GM12892 (cell line): ENCODE results near the gene KIF5C.

ENCODE experiments used
- DNase-seq: peaks from one replicate; pipeline ENCODE4 v3.0.0; 2011; ENCODE audit not compliant: insufficient read length
- FAIRE-seq: peaks from 2 replicates; lab custom pipeline; 2011; peaks lifted over from hg19 to GRCh38; lab: Jason Lieb, UNC
- POLR2A ChIP-seq: IDR thresholded peaks from 2 replicates; pipeline ENCODE4 v1.6.1; 2011; ENCODE audit warnings: low read depth, low read length, control low read depth
- POLR2AphosphoS5 ChIP-seq: IDR thresholded peaks from 2 replicates; pipeline ENCODE4 v1.6.1; 2011; ENCODE audit warnings: low read depth, low read length, control low read depth
- TAF1 ChIP-seq: IDR thresholded peaks from 2 replicates; pipeline ENCODE4 v1.6.1; 2011; ENCODE audit warnings: low read depth, mild to moderate bottlenecking, control low read depth, low read length, borderline replicate concordance

KIF5C gene

GRCh38 chr2:148917431-148917830 is 42.4 kb downstream of the KIF5C start:
- TF ChIP-seq TAF1 (no peak), POLR2A (no peak), POLR2AphosphoS5 (no peak)
- FAIRE-seq (no peak), DNase-seq (no peak)

DNA sequence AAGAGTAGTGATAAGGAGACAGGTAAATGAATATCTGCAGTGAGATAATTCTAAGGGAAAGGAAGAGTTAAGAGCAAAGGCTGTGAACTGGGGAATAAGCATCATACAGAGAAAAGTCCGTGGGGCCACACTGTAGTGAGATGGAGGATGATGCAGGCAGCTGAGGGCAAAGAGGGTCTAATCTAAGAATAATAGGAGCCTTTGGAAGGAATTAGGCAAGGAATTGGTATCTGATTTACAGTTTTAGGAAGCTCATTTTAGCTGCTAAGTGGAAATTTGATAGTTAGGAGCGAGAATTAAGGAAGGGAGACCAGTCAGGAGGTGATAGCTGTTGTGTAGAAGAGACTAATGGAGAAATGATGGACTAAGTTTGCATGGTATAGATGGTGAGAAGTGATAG is 43.5 kb downstream of the KIF5C start:
- TF ChIP-seq TAF1, result no peak
- FAIRE-seq (no peak), DNase-seq (no peak)

DNA sequence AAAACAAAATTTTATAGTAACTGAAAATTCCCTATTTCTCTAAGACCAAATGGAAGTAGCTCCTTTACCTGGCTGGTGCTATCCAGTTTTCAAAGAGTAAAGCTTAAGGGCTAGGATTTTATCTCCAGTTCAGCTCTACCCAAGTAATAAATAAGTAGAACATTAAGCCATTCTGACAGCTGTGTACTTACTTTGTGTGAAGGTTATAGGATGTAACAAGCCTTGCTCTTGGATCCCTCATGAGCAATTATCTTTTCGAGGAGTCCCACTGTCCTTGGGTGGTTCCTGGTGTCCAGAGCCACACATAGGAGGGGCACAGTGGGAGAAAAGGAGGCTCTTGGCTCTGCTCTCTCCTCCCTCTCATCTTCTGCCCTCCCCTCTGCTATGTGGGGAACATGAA is 45.5 kb downstream of the KIF5C start:
- TF ChIP-seq POLR2AphosphoS5, result no peak
- no peak for TF ChIP-seq POLR2A
- DNase-seq, result no peak
- FAIRE-seq, result no peak

GRCh38 chr2:148922062-148922461 is 47.0 kb downstream of the KIF5C start:
- no peak for FAIRE-seq
- TF ChIP-seq TAF1 (no peak), POLR2AphosphoS5 (no peak), POLR2A (no peak)
- no peak for DNase-seq

DNA sequence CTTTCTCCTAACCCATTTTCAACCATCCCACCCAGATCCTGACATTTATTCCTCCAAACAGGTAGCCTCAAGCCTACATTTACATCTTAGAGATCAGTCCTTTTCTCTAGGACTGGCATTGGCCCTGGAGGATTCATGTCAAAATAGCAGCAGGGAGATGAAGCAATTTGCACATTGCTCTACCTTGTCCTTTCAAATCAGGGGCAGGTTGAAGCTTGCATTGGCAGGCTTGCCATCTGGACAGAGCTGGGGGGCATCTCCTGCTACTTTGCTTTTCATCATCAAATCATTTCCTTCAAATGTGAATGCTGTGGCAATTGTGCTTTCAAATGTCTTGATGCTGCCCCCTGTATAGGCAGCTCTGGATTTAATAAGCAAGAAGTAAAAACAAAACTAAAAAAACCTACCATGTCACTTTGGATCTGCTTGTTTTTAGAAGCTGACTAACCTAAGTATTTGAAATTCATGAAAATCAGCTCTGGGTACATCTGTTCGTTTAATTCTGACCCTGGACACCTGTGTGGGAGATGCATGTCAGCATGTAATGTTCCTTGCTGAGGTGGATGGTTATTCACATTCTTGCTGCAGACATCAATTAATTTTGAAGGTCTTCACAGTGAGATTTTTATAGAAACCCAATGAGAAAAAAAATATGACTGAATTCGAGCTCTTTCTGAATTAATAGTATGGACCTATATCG is 47.9 kb downstream of the KIF5C start:
- DNase-seq, result no peak
- FAIRE-seq, result no peak
- TF ChIP-seq POLR2A, result no peak
- TF ChIP-seq TAF1, result no peak
- no peak for TF ChIP-seq POLR2AphosphoS5

DNA sequence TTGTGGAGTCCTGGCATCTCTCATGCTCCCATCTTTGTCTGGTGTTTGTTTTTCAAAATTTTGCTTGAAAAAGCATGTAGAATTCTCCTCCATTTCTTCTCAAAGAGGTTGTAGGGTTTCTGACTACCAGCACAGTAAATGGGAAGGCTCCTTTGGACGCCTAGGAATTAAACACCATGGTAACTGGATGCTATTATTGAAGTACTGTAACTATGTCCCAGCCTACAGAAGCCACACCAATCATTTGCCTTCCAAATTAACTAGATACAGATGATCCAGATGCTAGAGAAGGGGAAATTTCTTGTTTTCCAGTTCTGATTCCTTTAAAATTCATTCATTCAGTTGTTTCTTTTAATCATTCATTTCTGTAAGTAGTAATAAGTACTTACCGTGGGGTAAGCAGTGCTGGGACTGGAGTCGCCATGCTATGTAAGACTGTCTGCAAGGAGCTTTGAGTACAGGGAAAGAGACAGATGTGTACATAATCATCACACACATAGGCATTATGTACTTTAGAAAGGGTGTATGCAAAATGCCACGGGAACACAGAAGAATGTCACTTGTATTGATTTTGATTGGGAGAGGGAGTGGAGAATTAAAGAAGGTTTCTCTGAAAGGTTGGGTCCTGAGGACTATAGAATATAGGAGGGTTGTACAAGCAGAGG is 49.6 kb downstream of the KIF5C start:
- DNase-seq (no peak), FAIRE-seq (no peak)
- no peak for TF ChIP-seq POLR2A
- TF ChIP-seq TAF1, result no peak
- TF ChIP-seq POLR2AphosphoS5, result no peak

GRCh38 chr2:148926291-148926961 is 51.4 kb downstream of the KIF5C start:
- peak; percentile 50 for DNase-seq
- TF ChIP-seq POLR2A (no peak), POLR2AphosphoS5 (no peak), TAF1 (no peak)
- peak; percentile 77 for FAIRE-seq

DNA sequence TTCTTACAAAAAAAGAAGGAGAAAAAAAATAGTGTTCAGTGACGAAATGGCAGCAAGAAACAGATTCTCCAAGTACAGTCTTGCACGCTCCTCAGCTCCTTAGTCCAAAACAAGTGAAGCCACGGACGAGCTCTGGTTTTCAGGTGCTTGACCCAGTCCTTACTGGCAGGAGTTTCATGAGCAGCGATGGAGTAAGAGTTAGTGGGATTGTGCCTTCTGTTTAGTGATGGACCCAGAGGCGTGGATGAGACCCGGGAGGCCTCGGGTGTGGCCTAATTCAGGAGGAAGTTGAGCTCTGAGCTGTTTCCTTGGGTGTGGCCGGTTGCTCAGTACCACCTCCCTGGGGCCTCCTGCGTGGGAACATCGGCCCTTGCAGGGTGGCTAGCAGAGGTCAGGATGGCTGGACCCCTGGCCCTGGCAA is 52.0 kb downstream of the KIF5C start:
- FAIRE-seq, result peak; percentile 62
- no peak for TF ChIP-seq TAF1
- no peak for TF ChIP-seq POLR2A
- TF ChIP-seq POLR2AphosphoS5, result no peak
- DNase-seq, result peak; percentile 13

GRCh38 chr2:148928395-148928794 is 53.4 kb downstream of the KIF5C start:
- FAIRE-seq (no peak), DNase-seq (no peak)
- TF ChIP-seq POLR2AphosphoS5 (no peak), POLR2A (no peak), TAF1 (no peak)

DNA sequence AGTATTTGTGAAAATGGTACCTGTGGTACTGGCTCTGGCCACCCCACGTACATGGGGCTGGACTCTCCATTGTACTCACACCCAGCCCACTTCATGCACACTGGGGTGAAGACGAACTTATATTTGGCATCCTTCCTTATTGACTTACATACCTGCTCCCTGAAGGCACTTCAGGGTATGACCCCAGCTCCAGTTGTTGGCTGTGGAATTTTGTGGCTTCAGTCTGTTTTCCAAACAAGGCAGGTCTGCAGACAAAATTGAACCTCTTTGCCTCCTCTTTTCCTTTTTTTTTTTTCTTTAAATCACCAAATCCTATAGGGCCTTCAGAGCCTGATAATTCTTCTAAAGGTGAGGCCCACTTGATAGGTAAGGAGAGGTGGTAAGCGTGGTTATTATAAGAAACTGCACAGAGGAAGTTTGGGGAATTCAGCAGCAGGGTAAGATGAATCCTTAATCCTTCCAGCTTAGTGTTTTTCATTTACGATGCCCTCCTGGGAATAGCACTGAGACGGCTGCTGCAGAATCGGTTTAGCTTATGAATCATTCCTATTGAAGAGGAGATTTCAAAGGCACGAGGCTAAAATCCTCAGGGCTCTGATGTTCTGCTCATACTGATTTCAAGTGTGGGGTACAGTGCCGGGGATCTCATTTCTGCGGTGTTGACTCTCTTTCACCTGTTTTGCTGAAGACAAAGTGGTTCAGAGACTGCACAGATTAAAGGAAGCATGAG is 55.2 kb downstream of the KIF5C start:
- DNase-seq (no peak), FAIRE-seq (no peak)
- no peak for TF ChIP-seq TAF1
- no peak for TF ChIP-seq POLR2AphosphoS5
- no peak for TF ChIP-seq POLR2A

- no peak for DNase-seq
- TF ChIP-seq POLR2A (no peak), POLR2AphosphoS5 (no peak), TAF1 (no peak)
- FAIRE-seq, result no peak
Measured at GRCh38 chr2:148932536-148932935, 57.5 kb downstream of the KIF5C start.

GRCh38 chr2:148933456-148933855 is 58.4 kb downstream of the KIF5C start:
- FAIRE-seq (no peak), DNase-seq (no peak)
- TF ChIP-seq POLR2AphosphoS5 (no peak), POLR2A (no peak), TAF1 (no peak)
